22Rv1 (cell line): ENCODE measurements around the gene PRX.

ENCODE experiments used
- H3K27ac ChIP-seq: fragments of 450-650 bp; 2 replicates; pipeline ENCODE4 v1.5.1; 2017
- CTCF ChIP-seq: fragments of 450-650 bp; IDR thresholded peaks from 2 replicates; pipeline ENCODE4 v1.5.1; 2017; ENCODE audit warnings: mild to moderate bottlenecking
- ZFX ChIP-seq: fragments of 450-650 bp; IDR thresholded peaks from 2 replicates; pipeline ENCODE4 v1.6.1; 2017; ENCODE audit warnings: antibody characterized with exemption, borderline replicate concordance

PRX gene

GRCh38 chr19:40396886-40397567 is 16.2 kb downstream of the PRX start:
- TF ChIP-seq CTCF (no peak), ZFX (no peak)
- H3K27ac ChIP-seq = no peak overlapping the region

- TF ChIP-seq ZFX (no peak), CTCF (no peak)
- H3K27ac ChIP-seq = no peak overlapping the region
Measured at GRCh38 chr19:40395956-40396355, 17.2 kb downstream of the PRX start.

- no peak overlapping the region for H3K27ac ChIP-seq
- TF ChIP-seq ZFX (no peak), CTCF (no peak)
Measured at GRCh38 chr19:40394816-40395210, 18.4 kb downstream of the PRX start.

- no peak overlapping the region for H3K27ac ChIP-seq
- TF ChIP-seq CTCF (no peak), ZFX (no peak)
Measured at GRCh38 chr19:40393894-40394815, 19.0 kb downstream of the PRX start.

GRCh38 chr19:40392894-40393517 is 20.2 kb downstream of the PRX start:
- H3K27ac ChIP-seq = no peak overlapping the region
- peak; percentile 69 for TF ChIP-seq CTCF
- no peak for TF ChIP-seq ZFX

- TF ChIP-seq ZFX (no peak), CTCF (no peak)
- H3K27ac ChIP-seq = no peak overlapping the region
Measured at GRCh38 chr19:40392123-40392522, 21.1 kb downstream of the PRX start.
